ENCODE results near the gene WDTC1. TPM values are rescaled to one million over a fixed set of nuclear protein-coding genes. Genes with fewer than 3 reads are reported as not detected.

Gene WDTC1
- total and polyA plus RNA-seq, 2 of the 8 experiments (the other 6 are each of a cell fraction or from before 2014, with no cell fraction given) = 7.5 to 18.7 TPM

DNA sequence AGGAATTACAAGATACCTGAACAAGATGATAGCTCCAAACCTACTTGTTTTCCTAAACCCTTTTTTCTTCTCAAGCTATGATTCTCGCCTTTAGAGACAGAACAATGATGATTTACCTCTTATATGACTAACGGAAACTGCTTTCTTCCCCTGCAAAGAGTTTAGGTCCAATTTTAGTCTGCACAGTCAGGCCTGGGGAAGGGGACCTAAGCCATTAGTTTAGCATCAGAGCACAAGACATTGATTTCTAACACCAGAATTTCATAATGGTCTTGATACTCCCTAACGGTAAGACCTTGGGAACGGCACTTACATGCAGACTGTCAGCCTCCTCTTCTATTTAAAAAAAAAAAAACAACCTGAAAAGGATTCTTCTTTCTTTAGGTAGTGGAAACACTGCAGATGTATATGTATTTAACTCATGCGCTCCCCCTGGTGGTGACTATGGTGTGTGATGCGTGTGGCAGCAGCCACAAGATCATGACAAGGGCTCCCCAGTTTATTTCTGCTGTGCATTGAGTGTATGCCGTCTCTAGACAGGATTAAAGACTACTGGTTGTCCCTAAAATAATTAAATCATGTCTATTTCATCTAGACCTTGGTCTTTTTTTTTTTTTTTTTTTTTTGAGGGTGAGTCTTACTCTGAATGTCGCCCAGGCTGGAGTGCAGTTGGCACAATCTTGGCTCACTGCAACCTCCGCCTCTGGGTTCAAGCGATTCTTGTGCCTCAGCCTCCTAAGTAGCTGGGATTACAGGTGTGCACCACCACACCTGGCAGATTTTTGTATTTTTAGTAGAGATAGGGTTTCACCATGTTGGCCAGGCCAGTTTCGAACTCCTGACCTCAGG, 50.2 kb downstream of the WDTC1 start:
- H3K23ac ChIP-seq (ENCODE audit: insufficient read length) = no peak overlapping the region
- H3K23me2 ChIP-seq (ENCODE audit: low read depth, low read length) = no peaks in the 10 kb centered on the region
- FAIRE-seq = peak; percentile 90
- H2BK20ac ChIP-seq (ENCODE audit: low read length) = no peak overlapping the region
- H2BK5ac ChIP-seq (ENCODE audit: low read depth, low read length) = no peak overlapping the region
- no peak overlapping the region for H3K4ac ChIP-seq (replicated peaks; ENCODE audit: insufficient read length, low read depth, low read length)
- no peaks in the 10 kb centered on the region for H4K20me1 ChIP-seq (replicated peaks in 1 of 2; ENCODE audit: control insufficient read depth in 1 of 2, insufficient read depth in 2 of 2, low read length in 2 of 2)
- no peak overlapping the region for H2AFZ ChIP-seq (ENCODE audit: low read length)
- no peaks in the 10 kb centered on the region; a peak in 1 of 8 replicates for H3K36me3 ChIP-seq (ENCODE audit: control insufficient read depth in 2 of 4, insufficient read depth in 4 of 4, low read length in 3 of 4)
- H3K4me2 ChIP-seq (ENCODE audit: insufficient read depth in 1 of 2, low read depth in 2 of 2, low read length in 2 of 2) = no peak overlapping the region
- H3K56ac ChIP-seq (replicated peaks; ENCODE audit: insufficient read length, low read depth, low read length) = no peak overlapping the region
- no peak overlapping the region for H4K5ac ChIP-seq (ENCODE audit: insufficient read length, low read depth, low read length)
- H4K91ac ChIP-seq (replicated peaks; ENCODE audit: insufficient read length, low read length) = no peak overlapping the region
- no peaks in the 10 kb centered on the region for H3K79me2 ChIP-seq (ENCODE audit: control insufficient read depth in 1 of 2, insufficient read depth in 2 of 2, low read length in 2 of 2)
- no peak overlapping the region for H3K9ac ChIP-seq (replicated peaks in 1 of 4; ENCODE audit: extremely low read depth in 1 of 4, low read depth in 3 of 4, low read length in 3 of 4)
- H3K27me3 ChIP-seq (replicated peaks in 1 of 4; ENCODE audit: control insufficient read depth in 3 of 4, extremely low read depth in 1 of 4, insufficient read depth in 3 of 4, low read length in 3 of 4) = no peaks in the 10 kb centered on the region
- no peak overlapping the region for H3K18ac ChIP-seq (ENCODE audit: extremely low read depth, low read length)
- no peak overlapping the region for H4K8ac ChIP-seq (ENCODE audit: extremely low read depth, insufficient read depth, low read length)
- no peak overlapping the region for H2BK12ac ChIP-seq (ENCODE audit: low read depth, low read length)
- H2AK5ac ChIP-seq (ENCODE audit: low read depth, low read length) = no peak overlapping the region
- CTCF ChIA-PET (ENCODE audit: partially characterized antibody) = interaction anchor here (0.6 to 9.2 kb wide), 54 partner anchors 11 to 359 kb away, joined by 3 to 132 read pairs (median 4); no protein-coding TSS in a partner anchor
- H3K27ac ChIP-seq (ENCODE audit: low read depth, low read length) = no peak overlapping the region
- H2BK120ac ChIP-seq (replicated peaks; ENCODE audit: low read depth, low read length) = no peak overlapping the region
- H3K79me1 ChIP-seq (ENCODE audit: low read depth, low read length) = no peaks in the 10 kb centered on the region
- H3K4me3 ChIP-seq (ENCODE audit: extremely low read depth in 1 of 4, insufficient read depth in 2 of 4, low read depth in 3 of 4, low read length in 4 of 4) = no peak overlapping the region
- no peaks in the 10 kb centered on the region for H3K4me1 ChIP-seq (replicated peaks in 1 of 4; ENCODE audit: control insufficient read depth in 3 of 4, insufficient read depth in 4 of 4, low read length in 3 of 4)
- peaks cover 0 to 4% of the 10 kb centered on the region in 2 experiments; a peak in 1 of 4 replicates for H3K9me3 ChIP-seq (ENCODE audit: insufficient read depth in 2 of 2, low read depth in 1 of 2, low read length in 1 of 2)
- H3K14ac ChIP-seq (ENCODE audit: insufficient read length) = no peak overlapping the region
- TF ChIP-seq, protein P1, sequence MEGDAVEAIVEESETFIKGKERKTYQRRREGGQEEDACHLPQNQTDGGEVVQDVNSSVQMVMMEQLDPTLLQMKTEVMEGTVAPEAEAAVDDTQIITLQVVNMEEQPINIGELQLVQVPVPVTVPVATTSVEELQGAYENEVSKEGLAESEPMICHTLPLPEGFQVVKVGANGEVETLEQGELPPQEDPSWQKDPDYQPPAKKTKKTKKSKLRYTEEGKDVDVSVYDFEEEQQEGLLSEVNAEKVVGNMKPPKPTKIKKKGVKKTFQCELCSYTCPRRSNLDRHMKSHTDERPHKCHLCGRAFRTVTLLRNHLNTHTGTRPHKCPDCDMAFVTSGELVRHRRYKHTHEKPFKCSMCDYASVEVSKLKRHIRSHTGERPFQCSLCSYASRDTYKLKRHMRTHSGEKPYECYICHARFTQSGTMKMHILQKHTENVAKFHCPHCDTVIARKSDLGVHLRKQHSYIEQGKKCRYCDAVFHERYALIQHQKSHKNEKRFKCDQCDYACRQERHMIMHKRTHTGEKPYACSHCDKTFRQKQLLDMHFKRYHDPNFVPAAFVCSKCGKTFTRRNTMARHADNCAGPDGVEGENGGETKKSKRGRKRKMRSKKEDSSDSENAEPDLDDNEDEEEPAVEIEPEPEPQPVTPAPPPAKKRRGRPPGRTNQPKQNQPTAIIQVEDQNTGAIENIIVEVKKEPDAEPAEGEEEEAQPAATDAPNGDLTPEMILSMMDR (IDR thresholded peaks at IDR 0.05; ENCODE audit: control extremely low read depth in 1 of 3, insufficient read depth in 1 of 3, low read depth in 1 of 3, low read length in 3 of 3) = peak; percentile 76 to 81 (median 77)
- peak; percentile 74 to 75 for TF ChIP-seq RAD21 (IDR thresholded peaks at IDR 0.05 in 1 of 2, conservative IDR thresholded peaks at IDR 0.05 in 1 of 2; ENCODE audit: low read depth in 2 of 2, low read length in 2 of 2)
- TF ChIP-seq RBBP5 (IDR thresholded peaks at IDR 0.05; ENCODE audit: borderline replicate concordance, low read depth, low read length) = no peak
- TF ChIP-seq CREB1 (IDR thresholded peaks at IDR 0.05) = peak; percentile 67
- no peak for TF ChIP-seq TBP (IDR thresholded peaks at IDR 0.05; ENCODE audit: low read depth, low read length)
- peak; percentile 17; the same call in 1 of the 2 replicates for TF ChIP-seq JUND (IDR thresholded peaks at IDR 0.05; ENCODE audit: low read length)
- DNase-seq (ENCODE audit: low read depth in 1 of 2, low spot score in 2 of 2) = peak in 1 of 2 experiments; percentile 90
- POLR2A ChIA-PET (ENCODE audit: partially characterized antibody) = interaction anchor here (1.3 to 1.7 kb wide), 3 partner anchors 10 to 182 kb away, joined by 3 to 4 read pairs (median 4); no protein-coding TSS in a partner anchor
- H2BK15ac ChIP-seq (ENCODE audit: low read length) = no peak overlapping the region
- WGBS, 2 experiments (ENCODE audit: extremely low coverage in 1 of 2, insufficient coverage in 1 of 2, insufficient read length in 1 of 2, insufficient replicate concordance in 2 of 2, low coverage in 1 of 2, low lambda C conversion rate in 2 of 2, missing lambda C conversion rate in 1 of 2) = 70% methylated on average over 11 of the region's 11 CpGs; no CpG with 5 or more reads in 1 of the 2 experiments
